ENCODE measurements around the gene HOXB1. TPM values are rescaled to one million over a fixed set of nuclear protein-coding genes. Genes with fewer than 3 reads are reported as not detected.

The HOXB1 gene
- polyA plus RNA-seq, 1 of the 3 experiments (the other 2 are of a cell fraction): not detected

DNA sequence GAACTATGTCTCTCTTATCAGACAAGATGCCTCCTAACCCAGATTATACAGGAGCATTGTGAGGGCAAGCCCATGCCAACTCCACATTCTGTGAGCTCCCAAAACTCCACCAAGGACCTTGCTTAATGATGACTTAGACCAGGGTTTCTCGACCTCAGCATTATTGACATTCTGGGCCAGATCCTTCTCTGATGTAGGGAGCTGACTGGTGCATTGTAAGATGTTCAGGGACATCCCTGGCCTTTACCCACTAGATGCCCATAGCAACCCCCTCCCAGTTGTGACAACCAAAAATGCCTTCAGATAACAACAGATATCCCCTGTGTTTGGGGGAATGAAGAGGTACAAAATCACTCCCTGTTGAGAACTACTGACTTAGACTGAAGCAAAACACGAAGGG, 43.6 kb downstream of the HOXB1 start:
- H3K36me3 ChIP-seq (replicated peaks in 1 of 2; ENCODE audit: control insufficient read depth in 1 of 2, insufficient read depth in 2 of 2, low read length in 1 of 2): no peaks in the 10 kb centered on the region
- peaks cover 28% of the 10 kb centered on the region; the same call in 1 of the 2 replicates for H3K27me3 ChIP-seq (ENCODE audit: insufficient read depth)
- peak overlapping the region; percentile 28; the same call in 1 of the 2 replicates for H3K9ac ChIP-seq
- H3K4me1 ChIP-seq (ENCODE audit: control insufficient read depth in 1 of 2, insufficient read depth in 2 of 2, low read depth in 1 of 2, low read length in 1 of 2): peaks cover 0 to 33% of the 10 kb centered on the region in 2 experiments; a peak in 2 of 4 replicates
- H3K9me3 ChIP-seq: no peaks in the 10 kb centered on the region
- ChIA-PET POLR2A (no interaction called here), CTCF (interaction anchor here (0.7 kb wide), 1 partner anchor 179 kb away, joined by 3 read pairs; no protein-coding TSS in a partner anchor)
- H4K20me1 ChIP-seq (ENCODE audit: insufficient read depth): no peaks in the 10 kb centered on the region
- H3K9me2 ChIP-seq: no peaks in the 10 kb centered on the region
- H3K4me2 ChIP-seq: peak overlapping the region; percentile 35; the same call in 1 of the 2 replicates
- peak overlapping the region in 1 of 2 experiments; percentile 54; a peak in 2 of 4 replicates for H3K27ac ChIP-seq (ENCODE audit: low read depth in 2 of 2, low read length in 1 of 2)
- H3K79me2 ChIP-seq (ENCODE audit: insufficient read depth): no peaks in the 10 kb centered on the region
- DNase-seq: no peak
- H3K4me3 ChIP-seq (ENCODE audit: low read depth in 2 of 2, low read length in 1 of 2): no peak overlapping the region
- no peak overlapping the region for H2AFZ ChIP-seq (ENCODE audit: low read depth)
- WGBS (ENCODE audit: low lambda C conversion rate): 32% methylated on average over 2 of the region's 2 CpGs
- TF ChIP-seq RCOR1 (IDR thresholded peaks at IDR 0.05; ENCODE audit: low read length) (no peak), MEF2A (IDR thresholded peaks at IDR 0.05; ENCODE audit: borderline replicate concordance, low read depth) (no peak), USF1 (IDR thresholded peaks at IDR 0.05; ENCODE audit: borderline replicate concordance, low read depth) (no peak), RXRA (IDR thresholded peaks at IDR 0.05; ENCODE audit: borderline replicate concordance, low read depth) (no peak)
- H3F3A ChIP-seq (replicated peaks; ENCODE audit: insufficient read depth): peaks cover 49% of the 10 kb centered on the region

DNA sequence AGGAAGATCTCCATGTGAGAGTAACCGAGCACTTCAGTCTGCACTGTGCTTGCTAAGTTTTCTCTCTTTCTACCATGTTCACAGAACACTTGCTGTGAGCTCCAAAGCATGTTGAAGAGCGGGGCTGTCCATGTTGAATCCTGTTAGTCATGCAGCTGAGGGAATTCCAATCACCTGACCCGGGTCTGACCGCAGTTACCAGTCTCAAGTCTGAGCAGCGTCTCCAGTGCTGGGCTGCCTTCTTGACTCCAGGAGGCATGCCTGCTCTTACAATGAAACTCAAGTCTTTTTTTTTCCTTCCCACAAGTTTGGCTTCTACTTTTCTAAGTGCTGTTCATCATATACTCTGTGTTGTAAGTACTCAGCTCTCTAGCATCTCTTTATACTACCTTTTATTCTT, 44.3 kb downstream of the HOXB1 start:
- peaks cover 0 to 33% of the 10 kb centered on the region in 2 experiments; a peak in 2 of 4 replicates for H3K4me1 ChIP-seq (ENCODE audit: control insufficient read depth in 1 of 2, insufficient read depth in 2 of 2, low read depth in 1 of 2, low read length in 1 of 2)
- peaks cover 28% of the 10 kb centered on the region; the same call in 1 of the 2 replicates for H3K27me3 ChIP-seq (ENCODE audit: insufficient read depth)
- no peaks in the 10 kb centered on the region for H4K20me1 ChIP-seq (ENCODE audit: insufficient read depth)
- H3K36me3 ChIP-seq (replicated peaks in 1 of 2; ENCODE audit: control insufficient read depth in 1 of 2, insufficient read depth in 2 of 2, low read length in 1 of 2): no peaks in the 10 kb centered on the region
- peak overlapping the region; percentile 28; the same call in 1 of the 2 replicates for H3K9ac ChIP-seq
- H3K9me2 ChIP-seq: no peaks in the 10 kb centered on the region
- no peaks in the 10 kb centered on the region for H3K9me3 ChIP-seq
- ChIA-PET POLR2A (no interaction called here), CTCF (interaction anchor here (0.7 kb wide), 1 partner anchor 178 kb away, joined by 3 read pairs; no protein-coding TSS in a partner anchor)
- no peak for DNase-seq
- 18% methylated on average over 5 of the region's 5 CpGs for WGBS (ENCODE audit: low lambda C conversion rate)
- no peaks in the 10 kb centered on the region for H3K79me2 ChIP-seq (ENCODE audit: insufficient read depth)
- peak overlapping the region; percentile 35; the same call in 1 of the 2 replicates for H3K4me2 ChIP-seq
- peak overlapping the region in 1 of 2 experiments; percentile 54; a peak in 2 of 4 replicates for H3K27ac ChIP-seq (ENCODE audit: low read depth in 2 of 2, low read length in 1 of 2)
- no peak overlapping the region for H3K4me3 ChIP-seq (ENCODE audit: low read depth in 2 of 2, low read length in 1 of 2)
- H2AFZ ChIP-seq (ENCODE audit: low read depth): no peak overlapping the region
- H3F3A ChIP-seq (replicated peaks; ENCODE audit: insufficient read depth): peaks cover 56% of the 10 kb centered on the region
- TF ChIP-seq NRF1 (IDR thresholded peaks at IDR 0.05; ENCODE audit: low read depth, low read length) (no peak), TCF12 (IDR thresholded peaks at IDR 0.05) (peak; percentile 75), CTCF (IDR thresholded peaks at IDR 0.05) (peak; percentile 49), USF2 (IDR thresholded peaks at IDR 0.05; ENCODE audit: borderline replicate concordance, low read depth, low read length) (no peak), IRF3 (IDR thresholded peaks at IDR 0.05; ENCODE audit: low read depth, low read length) (no peak), TEAD4 (IDR thresholded peaks at IDR 0.05; ENCODE audit: borderline replicate concordance, insufficient read depth) (no peak), MXI1 (IDR thresholded peaks at IDR 0.05; ENCODE audit: low read depth, low read length) (no peak), MEF2A (IDR thresholded peaks at IDR 0.05; ENCODE audit: borderline replicate concordance, low read depth) (no peak), EP300 (IDR thresholded peaks at IDR 0.05; ENCODE audit: borderline replicate concordance in 1 of 2, low read depth in 1 of 2, low read length in 1 of 2) (peak in 1 of 2 experiments; percentile 62; a peak in 1 of 4 replicates), REST (IDR thresholded peaks at IDR 0.05; ENCODE audit: low read depth, low read length) (0 out of 2 replicates have a peak, but pooled peaks have one; percentile 38), GATA2 (CRISPR knock-in tag; IDR thresholded peaks at IDR 0.05) (no peak), POLR2AphosphoS5 (IDR thresholded peaks at IDR 0.05; ENCODE audit: low read depth, low read length) (0 out of 2 replicates have a peak, but pooled peaks have one; percentile 23), RXRA (IDR thresholded peaks at IDR 0.05; ENCODE audit: borderline replicate concordance, low read depth) (peak; percentile 56; the same call in 1 of the 2 replicates), SIN3A (IDR thresholded peaks at IDR 0.05; ENCODE audit: borderline replicate concordance, low read depth, low read length) (peak; percentile 34; the same call in 1 of the 2 replicates), FOSL2 (IDR thresholded peaks at IDR 0.05; ENCODE audit: borderline replicate concordance, low read depth) (peak; percentile 61; the same call in 1 of the 2 replicates), RCOR1 (IDR thresholded peaks at IDR 0.05; ENCODE audit: low read length) (no peak)

Measured in SK-N-SH (cell line).